HG02852 (cell line): Measurements from ENCODE around the gene CABLES1.

Experiments
- ATAC-seq: cut with Tn5 transposase; IDR thresholded peaks from one replicate; pipeline ENCODE4 v1.9.1; 2021; ENCODE audit warnings: mild to moderate bottlenecking, moderate library complexity; ENCODE audit not compliant: unreplicated experiment

CABLES1 gene

GRCh38 chr18:23211146-23211545 lies 75.9 kb downstream of the CABLES1 start:
- no peak for ATAC-seq

DNA sequence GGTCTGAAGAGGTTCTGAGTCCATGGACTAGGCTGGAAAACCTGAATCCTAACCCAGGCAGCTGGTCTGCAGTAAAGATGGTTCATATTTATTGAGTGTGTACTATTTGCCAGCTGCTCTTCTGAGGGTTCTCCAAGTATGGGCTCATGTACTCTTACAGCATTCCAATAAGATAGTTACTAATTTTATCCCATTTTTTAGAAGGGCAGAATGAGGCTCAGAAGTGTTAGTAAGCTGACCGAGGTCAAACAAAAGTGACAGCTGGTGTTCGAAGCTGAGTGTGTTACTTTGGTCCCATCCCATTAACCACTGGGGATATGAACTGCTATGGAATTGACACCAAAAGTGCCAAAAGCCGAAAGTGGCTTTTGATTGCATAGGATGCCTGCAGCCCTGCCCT lies 76.9 kb downstream of the CABLES1 start:
- no peak for ATAC-seq

- ATAC-seq, result no peak
Observed at GRCh38 chr18:23213200-23213599, 77.9 kb downstream of the CABLES1 start.

DNA sequence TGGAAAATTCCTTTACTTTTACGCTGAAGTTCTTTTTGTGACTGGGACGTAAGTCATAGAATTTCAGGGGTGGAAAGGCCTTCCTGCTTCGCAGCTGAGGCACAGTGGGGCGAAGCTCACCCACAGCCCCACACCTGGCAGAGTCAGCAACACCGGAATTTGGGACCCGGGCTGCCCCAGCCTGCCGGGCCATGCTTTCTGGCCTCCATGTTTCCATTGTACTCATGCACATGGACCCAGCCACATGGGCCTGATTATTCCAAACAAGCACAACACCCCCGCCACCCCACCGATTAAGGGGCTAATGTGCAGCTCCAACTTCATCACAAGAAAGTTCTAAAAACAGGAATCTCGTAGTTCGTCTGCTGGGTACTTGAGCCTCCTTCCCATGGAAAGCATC lies 82.5 kb downstream of the CABLES1 start:
- no peak for ATAC-seq

GRCh38 chr18:23220355-23220754 lies 85.1 kb downstream of the CABLES1 start:
- ATAC-seq, result no peak

DNA sequence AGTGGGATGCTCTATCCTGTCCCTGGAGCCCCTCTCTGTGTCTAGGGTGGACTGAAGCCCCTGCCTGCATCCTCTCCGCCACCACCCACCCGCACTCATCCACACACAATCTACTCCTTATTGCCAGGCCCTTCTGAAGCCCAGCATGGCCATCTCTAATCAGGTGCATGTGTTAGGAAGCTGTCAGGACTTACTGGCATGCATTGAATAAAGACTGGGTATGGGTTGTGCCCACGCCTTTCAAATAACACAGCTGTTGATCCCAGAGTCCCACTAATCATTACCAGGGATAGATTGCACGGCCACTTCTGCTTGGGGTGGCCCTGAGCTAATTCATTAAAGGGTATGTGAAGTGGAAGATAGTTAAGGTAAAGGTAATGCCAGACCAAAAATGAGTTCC lies 88.4 kb downstream of the CABLES1 start:
- no peak for ATAC-seq

GRCh38 chr18:23225503-23225902 lies 90.2 kb downstream of the CABLES1 start:
- no peak for ATAC-seq

DNA sequence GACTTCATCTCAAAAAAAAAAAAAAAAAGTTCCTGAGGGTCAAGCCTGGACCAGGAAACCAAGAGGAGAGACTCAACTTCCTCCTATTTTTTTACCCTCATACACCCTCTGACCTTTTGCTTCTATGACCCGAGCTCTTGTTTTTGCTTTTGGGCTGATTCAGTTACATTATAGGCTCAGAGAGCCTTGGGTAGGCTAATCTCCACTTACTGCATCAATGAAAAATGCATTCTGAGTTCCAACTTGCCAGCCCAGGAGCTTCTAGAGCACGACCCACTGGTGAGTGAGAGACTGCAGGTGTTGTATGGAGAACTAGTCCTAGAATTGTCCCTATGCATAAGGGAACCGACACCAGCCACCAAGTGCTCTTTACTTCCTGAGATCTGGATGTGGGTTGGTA lies 91.1 kb downstream of the CABLES1 start:
- no peak for ATAC-seq

DNA sequence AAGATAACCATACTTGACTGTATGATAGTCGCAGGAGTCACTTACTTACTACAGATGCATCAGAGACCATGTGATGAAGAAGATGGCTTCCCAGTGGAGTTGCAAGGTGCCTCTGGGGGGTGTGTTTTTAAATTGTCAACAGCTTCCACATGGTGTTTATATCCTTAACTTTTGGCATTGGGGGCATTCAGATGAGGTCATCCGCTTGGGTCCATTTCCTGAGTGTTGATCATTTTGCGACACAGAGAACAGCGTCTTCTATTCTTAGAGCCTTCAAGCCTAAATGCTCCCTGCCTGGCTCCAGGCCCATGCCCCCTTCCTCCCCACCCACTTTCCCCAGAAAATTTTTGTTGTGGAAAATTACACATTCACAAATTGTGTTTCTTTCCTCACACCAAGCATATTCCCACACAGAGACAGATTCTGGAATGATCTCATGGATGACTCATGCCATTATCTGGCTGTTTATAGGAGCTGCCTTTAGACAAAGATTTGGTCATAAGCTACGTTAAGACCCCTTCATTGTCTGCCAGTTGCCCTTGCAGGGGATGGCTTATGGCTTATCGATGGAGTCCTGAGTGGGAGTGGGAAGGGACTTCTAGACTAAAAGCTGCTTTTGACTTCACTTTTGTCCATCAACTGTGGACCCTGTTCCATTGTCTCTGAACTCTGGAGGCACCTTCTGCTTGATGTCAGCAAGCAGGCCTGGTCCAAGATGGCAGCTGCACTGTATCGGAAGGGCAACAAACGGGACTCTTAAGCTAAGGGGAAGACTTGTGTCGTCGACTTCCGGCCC lies 91.8 kb downstream of the CABLES1 start:
- no peak for ATAC-seq

- ATAC-seq, result no peak
Observed at GRCh38 chr18:23227726-23228070, 92.4 kb downstream of the CABLES1 start.

DNA sequence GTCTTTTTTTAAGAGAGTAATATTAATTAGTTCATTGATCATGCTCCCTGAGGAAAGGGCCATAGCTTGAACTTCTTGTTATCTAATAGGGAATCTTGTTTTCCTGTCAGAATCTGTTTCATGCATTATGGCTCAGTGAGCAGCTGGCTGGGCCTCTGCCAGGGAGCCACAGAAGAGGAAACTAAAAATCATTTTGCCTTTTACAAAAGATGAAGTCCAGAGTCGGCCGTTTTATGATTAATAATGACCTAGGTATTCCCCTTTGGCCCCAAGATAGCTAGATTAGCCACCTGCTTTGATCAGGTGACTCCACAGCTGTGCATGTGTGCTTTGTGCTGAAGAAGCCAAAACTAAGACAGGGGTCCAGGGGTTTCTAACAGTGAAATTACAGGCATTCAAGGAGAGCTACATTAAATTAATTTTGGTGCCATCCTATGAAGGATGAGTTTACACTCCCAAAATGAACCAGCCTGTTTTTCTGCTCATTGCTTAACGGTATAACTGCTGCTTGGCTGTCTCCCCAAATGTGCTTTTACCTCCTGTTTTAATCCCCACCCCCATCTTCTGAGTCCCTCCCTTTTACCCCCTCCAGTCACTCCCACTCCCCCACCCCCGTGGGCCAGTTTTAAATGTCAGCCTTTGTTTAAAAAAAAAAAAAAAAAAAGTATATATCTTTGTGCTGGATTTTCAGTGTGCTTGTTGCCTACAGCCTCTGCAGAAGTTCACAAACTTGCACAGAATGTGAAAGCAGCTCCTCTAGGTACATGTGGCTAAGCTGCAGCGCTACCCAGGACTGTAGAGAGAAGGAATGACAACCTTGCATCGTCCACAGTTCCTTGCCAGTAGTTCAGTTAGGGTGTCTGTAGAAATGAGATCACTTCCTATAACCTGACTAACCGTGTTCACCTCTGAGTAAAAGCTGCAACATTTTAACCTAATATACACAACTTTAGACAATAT lies 93.1 kb downstream of the CABLES1 start:
- ATAC-seq, result peak; percentile 44

DNA sequence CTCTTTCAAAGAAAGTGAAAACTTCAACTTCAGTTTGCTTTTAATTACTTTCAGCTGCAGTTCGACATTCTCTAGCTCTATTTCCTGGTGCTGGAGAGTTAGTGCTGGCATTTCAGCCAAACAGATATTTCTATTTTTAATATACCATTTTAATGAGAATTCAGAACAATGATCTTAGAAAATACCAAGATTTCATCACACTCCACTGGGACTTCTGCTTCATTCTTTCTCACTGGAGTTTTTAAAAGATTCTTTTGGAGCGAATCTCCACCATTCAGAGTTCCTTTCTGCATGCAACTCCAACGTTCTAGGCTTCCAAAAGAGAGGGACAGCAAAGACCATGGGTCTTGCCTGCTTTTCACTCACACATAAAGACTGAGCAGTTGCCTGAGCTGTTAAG lies 94.2 kb downstream of the CABLES1 start:
- ATAC-seq, result no peak

DNA sequence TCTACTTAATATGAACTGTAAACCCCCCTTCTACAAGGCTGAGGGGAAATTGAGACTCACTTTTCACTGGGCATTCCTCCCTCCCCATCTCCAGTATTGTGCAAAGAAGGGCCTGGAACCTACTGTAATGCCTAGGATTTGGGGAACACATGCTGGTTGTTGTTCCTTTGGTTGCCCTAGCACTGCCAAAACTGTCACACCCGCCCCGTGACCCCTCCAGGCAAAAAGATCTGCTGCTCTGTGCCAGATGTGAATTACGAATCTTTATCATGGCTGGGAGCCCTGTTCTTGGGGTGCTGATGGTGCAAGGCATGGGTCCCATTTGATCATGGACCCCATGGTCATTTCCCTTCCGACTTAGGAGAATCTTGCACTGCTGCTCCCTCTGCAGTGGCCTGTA lies 95.4 kb downstream of the CABLES1 start:
- no peak for ATAC-seq

DNA sequence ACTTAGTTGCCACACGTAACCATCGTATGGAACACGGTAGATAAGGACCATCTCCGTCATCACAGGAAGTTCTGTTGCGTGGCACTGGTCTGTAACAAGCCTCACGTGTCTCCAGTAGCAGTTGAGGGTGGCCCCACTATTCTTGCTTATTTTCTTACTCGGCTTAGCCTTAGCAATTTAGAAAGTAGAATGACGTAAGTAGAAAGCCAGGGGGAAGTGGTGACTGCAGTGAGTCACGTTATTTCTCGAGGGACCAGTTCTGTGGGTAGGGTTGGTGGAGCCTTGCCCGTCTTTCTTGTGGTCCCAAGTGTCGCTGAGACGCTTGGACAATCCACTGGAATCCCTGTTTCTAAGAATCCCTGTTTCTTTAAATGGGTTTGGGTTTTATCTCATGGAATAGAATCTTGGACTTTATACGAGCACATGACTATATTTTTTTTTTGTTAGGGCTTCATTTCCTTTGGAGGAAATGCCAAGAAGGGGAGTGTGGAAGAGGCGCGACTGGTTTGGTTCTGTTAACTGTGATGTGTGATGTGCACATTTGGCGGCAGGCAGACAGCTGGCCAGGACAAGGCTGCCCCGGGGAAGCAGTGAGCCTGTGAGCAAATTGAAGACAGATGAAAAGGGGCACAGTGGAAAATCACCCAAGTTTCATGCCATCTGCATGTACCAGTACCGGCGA lies 96.2 kb downstream of the CABLES1 start:
- peak; percentile 90 for ATAC-seq

DNA sequence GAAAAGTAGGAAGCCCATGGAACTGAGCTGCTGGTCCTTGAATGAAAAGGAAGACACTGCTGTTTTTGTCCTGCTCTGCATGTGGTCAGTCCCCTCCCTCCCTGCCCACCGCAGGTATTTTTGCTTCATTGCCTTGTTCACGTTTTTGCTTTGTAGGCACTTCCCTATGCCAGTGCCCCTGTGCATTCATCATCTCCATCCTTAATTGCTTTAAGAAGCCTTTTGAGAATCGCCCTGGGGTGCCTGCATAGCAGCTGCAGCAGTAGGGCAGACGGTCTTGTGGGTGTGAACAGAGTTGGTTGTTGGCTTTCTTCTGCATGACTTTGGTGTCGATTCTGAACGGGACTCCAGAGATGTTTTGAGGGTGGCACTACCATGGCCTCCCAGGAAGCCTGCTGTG lies 97.0 kb downstream of the CABLES1 start:
- ATAC-seq, result no peak

- ATAC-seq, result no peak
Observed at GRCh38 chr18:23234619-23235018, 99.3 kb downstream of the CABLES1 start.

DNA sequence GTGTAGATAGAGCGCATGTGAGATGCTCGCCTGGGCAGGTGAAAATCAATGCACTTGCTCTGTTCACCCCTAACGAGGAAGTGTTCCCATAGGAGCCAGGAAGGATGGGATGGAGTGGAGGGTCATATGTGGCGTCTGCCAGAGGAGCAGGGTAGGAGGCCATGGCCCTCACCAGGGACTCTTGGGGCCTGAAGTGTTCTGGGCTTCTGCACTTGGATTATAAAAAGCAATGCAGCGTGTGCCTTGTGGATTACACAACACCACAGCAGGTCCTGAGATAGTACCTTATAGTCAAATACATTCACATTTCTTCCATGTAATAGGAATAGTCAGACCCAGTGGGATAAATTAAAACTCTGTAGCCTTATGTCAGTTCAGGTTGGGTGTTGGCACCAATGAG lies 100.1 kb downstream of the CABLES1 start:
- no peak for ATAC-seq

- no peak for ATAC-seq
Observed at GRCh38 chr18:23235860-23236259, 100.6 kb downstream of the CABLES1 start.

- no peak for ATAC-seq
Observed at GRCh38 chr18:23236876-23237468, 101.7 kb downstream of the CABLES1 start.

- ATAC-seq, result peak; percentile 58
Observed at GRCh38 chr18:23237524-23238151, 102.4 kb downstream of the CABLES1 start.

GRCh38 chr18:23238152-23238531 lies 102.9 kb downstream of the CABLES1 start:
- ATAC-seq, result no peak
